ENCODE results near the gene TMCO5A.

TMCO5A gene

DNA sequence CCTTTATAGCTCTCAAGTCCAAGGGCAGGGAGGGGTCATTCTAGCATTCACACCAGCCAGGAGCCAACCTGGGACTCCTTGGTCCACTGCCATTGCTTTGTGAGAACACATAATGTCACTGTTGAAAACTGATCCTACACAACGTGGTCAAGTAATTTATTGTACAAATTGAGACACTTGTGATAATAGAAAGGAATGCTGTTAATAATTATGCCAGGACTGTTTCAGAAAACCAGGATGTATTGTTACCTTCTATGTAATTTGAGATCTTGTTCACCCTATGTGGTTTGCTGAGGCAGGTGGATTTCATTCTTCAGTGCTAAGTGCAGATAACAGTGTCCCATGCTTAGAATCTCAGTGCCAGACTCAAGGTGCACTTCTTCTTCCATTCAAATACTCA is 33.3 kb downstream of the TMCO5A start:
- H3K27me3 ChIP-seq (ENCODE audit: control insufficient read depth in 1 of 2, insufficient read depth in 2 of 2, low read length in 2 of 2): no peaks in the 10 kb centered on the region
- no peak overlapping the region for H3K4me3 ChIP-seq (ENCODE audit: low read length in 2 of 2)
- no peaks in the 10 kb centered on the region for H3K9me3 ChIP-seq (ENCODE audit: control insufficient read depth in 2 of 2, low read length in 2 of 2)
- no peak overlapping the region for H3K27ac ChIP-seq (ENCODE audit: low read length)
- H3K9ac ChIP-seq (ENCODE audit: low read length in 2 of 2): no peak overlapping the region
- no peaks in the 10 kb centered on the region for H3K36me3 ChIP-seq (ENCODE audit: control insufficient read depth in 2 of 2, insufficient read depth in 2 of 2, low read length in 2 of 2)
- H3K4me1 ChIP-seq (ENCODE audit: control insufficient read depth, insufficient read depth, low read length): no peaks in the 10 kb centered on the region

DNA sequence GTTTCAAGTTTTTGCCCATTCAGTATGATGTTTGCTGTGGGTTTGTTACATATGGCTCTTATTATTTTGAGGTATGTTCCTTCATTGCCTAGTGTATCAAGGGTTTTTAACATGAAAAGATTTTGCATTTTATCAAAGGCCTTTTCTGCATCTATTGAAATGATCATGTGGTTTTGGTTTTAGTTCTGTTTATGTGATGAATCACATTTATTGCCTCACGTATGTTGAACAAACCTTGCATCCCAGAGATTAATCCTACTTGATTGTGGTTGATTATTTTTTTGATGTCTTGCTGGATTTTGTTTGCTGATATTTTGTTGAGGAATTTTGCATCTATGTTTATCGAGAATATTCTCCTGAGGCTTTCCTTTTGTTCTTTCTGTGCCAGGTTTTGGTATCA is 39.4 kb downstream of the TMCO5A start:
- Histone ChIP-seq H3K9ac (ENCODE audit: low read length in 2 of 2) (no peak overlapping the region), H3K9me3 (ENCODE audit: control insufficient read depth in 2 of 2, low read length in 2 of 2) (no peaks in the 10 kb centered on the region), H3K4me3 (ENCODE audit: low read length in 2 of 2) (no peak overlapping the region), H3K4me1 (ENCODE audit: control insufficient read depth, insufficient read depth, low read length) (no peaks in the 10 kb centered on the region), H3K27ac (ENCODE audit: low read length) (no peak overlapping the region), H3K27me3 (ENCODE audit: control insufficient read depth in 1 of 2, insufficient read depth in 2 of 2, low read length in 2 of 2) (peaks cover 0 to 2% of the 10 kb centered on the region in 2 donors), H3K36me3 (ENCODE audit: control insufficient read depth in 2 of 2, insufficient read depth in 2 of 2, low read length in 2 of 2) (no peaks in the 10 kb centered on the region)

DNA sequence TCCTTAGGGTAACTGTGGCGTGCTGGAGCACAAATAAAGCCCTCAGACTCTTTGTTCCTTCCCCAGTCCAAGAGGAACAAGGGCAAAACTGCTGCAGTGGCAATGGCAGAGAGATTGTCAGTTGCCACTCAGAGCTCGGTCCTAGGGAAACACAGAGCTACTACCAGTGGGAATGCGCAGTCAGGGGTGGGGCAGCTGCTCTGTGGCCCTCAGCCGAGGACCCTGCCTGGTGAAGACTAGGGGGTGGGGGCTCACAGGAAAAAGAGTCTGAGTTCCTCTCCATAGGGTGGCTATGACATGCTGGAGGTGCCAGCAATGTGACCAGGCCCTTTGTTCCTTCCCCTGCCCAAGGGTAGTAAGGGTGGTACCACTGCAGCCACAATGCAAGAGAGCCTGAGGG is 43.8 kb downstream of the TMCO5A start:
- no peak overlapping the region for H3K4me3 ChIP-seq (ENCODE audit: low read length in 2 of 2)
- H3K36me3 ChIP-seq (ENCODE audit: control insufficient read depth in 2 of 2, insufficient read depth in 2 of 2, low read length in 2 of 2): no peaks in the 10 kb centered on the region
- peaks cover 0 to 2% of the 10 kb centered on the region in 2 donors for H3K27me3 ChIP-seq (ENCODE audit: control insufficient read depth in 1 of 2, insufficient read depth in 2 of 2, low read length in 2 of 2)
- no peak overlapping the region for H3K27ac ChIP-seq (ENCODE audit: low read length)
- no peak overlapping the region for H3K9ac ChIP-seq (ENCODE audit: low read length in 2 of 2)
- H3K9me3 ChIP-seq (ENCODE audit: control insufficient read depth in 2 of 2, low read length in 2 of 2): no peaks in the 10 kb centered on the region
- H3K4me1 ChIP-seq (ENCODE audit: control insufficient read depth, insufficient read depth, low read length): no peaks in the 10 kb centered on the region

DNA sequence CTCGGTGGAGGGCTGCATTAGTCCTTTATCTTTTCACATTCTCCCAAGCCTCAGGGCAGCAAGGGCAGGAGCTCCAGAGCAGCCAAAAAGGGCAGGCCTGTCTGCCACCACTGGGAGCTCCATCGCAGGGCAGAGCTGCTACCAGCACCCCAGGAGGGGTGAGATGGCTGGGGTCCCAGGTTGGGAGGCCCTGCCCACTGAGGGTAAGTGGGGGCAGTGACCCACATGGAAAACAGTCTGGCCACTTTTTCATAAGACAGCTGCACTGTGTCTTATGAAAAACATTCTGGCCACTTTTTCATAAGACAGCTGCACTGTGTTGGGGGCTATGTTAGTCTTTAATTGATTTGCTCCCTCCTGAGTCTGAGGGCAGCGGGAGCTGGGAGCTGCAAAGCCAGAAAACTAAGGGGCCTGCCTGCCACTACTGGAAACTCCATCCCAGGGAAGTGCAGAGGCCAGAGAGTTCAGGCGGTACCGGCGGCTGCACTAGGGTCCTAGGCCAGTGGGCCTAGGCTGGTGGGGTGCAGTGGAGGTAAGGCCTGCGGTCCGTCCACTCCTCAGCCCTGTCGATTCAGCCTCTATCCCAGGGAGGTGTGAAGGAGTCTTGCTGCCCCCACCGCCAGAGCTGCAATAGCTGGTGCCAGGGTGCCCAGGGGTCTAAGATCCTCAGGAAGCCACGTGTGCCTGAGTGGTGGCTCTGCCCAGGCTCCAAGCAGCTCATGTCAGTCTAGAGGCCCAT is 45.4 kb downstream of the TMCO5A start:
- no peak overlapping the region for H3K4me3 ChIP-seq (ENCODE audit: low read length in 2 of 2)
- no peaks in the 10 kb centered on the region for H3K4me1 ChIP-seq (ENCODE audit: control insufficient read depth, insufficient read depth, low read length)
- H3K36me3 ChIP-seq (ENCODE audit: control insufficient read depth in 2 of 2, insufficient read depth in 2 of 2, low read length in 2 of 2): no peaks in the 10 kb centered on the region
- H3K9ac ChIP-seq (ENCODE audit: low read length in 2 of 2): no peak overlapping the region
- no peak overlapping the region for H3K27ac ChIP-seq (ENCODE audit: low read length)
- peaks cover 0 to 2% of the 10 kb centered on the region in 2 donors for H3K27me3 ChIP-seq (ENCODE audit: control insufficient read depth in 1 of 2, insufficient read depth in 2 of 2, low read length in 2 of 2)
- H3K9me3 ChIP-seq (ENCODE audit: control insufficient read depth in 2 of 2, low read length in 2 of 2): no peaks in the 10 kb centered on the region

DNA sequence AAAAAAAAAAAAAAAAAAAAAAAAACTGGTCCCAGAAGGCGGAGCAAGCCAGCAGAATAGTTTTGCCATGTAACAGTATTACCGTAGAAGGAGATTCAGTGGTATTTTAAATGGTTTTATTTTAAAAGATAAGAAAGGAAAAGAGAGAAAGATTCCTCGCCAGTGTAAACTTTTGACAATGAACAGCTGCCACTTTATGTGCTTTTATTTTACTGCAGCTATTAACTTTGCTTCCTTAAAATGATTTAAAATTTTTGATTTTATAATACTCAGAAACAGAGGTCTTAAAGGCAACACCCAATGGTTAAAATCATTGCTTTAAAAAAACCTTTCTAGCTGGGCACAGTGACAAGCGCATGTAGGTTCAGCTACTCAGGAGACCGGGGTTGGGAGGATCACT is 46.8 kb downstream of the TMCO5A start:
- Histone ChIP-seq H3K27ac (ENCODE audit: low read length) (no peak overlapping the region), H3K36me3 (ENCODE audit: control insufficient read depth in 2 of 2, insufficient read depth in 2 of 2, low read length in 2 of 2) (no peaks in the 10 kb centered on the region)

DNA sequence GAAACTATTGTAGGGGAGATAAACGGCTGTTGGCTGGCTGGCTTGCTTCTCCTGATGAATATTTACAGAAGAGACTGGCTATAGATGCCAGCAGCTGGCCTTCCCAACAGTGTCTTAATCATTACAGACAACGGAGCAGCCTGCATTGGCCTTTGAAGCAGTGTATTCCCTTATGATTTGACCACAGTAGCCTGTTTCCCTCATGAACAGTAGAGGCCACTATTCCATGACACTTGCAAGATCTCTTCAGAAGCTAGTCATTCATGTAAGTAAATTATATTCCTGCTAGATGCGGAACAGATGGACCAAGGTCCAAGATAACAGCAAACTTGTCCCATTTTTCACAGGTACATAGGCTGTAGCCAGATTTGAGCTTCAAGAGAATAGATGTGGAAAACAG is 47.3 kb downstream of the TMCO5A start:
- Histone ChIP-seq H3K27ac (ENCODE audit: low read length) (no peak overlapping the region), H3K4me3 (ENCODE audit: low read length in 2 of 2) (no peak overlapping the region), H3K9me3 (ENCODE audit: control insufficient read depth in 2 of 2, low read length in 2 of 2) (no peaks in the 10 kb centered on the region), H3K9ac (ENCODE audit: low read length in 2 of 2) (no peak overlapping the region), H3K36me3 (ENCODE audit: control insufficient read depth in 2 of 2, insufficient read depth in 2 of 2, low read length in 2 of 2) (no peaks in the 10 kb centered on the region), H3K4me1 (ENCODE audit: control insufficient read depth, insufficient read depth, low read length) (no peaks in the 10 kb centered on the region), H3K27me3 (ENCODE audit: control insufficient read depth in 1 of 2, insufficient read depth in 2 of 2, low read length in 2 of 2) (peaks cover 0 to 2% of the 10 kb centered on the region in 2 donors)

More for the DNA sequence above, 46.8 kb downstream of the TMCO5A start:
- H3K27me3 ChIP-seq (ENCODE audit: control insufficient read depth in 1 of 2, insufficient read depth in 2 of 2, low read length in 2 of 2): peaks cover 0 to 2% of the 10 kb centered on the region in 2 donors
- no peaks in the 10 kb centered on the region for H3K4me1 ChIP-seq (ENCODE audit: control insufficient read depth, insufficient read depth, low read length)
- H3K4me3 ChIP-seq (ENCODE audit: low read length in 2 of 2): no peak overlapping the region
- no peaks in the 10 kb centered on the region for H3K9me3 ChIP-seq (ENCODE audit: control insufficient read depth in 2 of 2, low read length in 2 of 2)
- H3K9ac ChIP-seq (ENCODE audit: low read length in 2 of 2): no peak overlapping the region

DNA sequence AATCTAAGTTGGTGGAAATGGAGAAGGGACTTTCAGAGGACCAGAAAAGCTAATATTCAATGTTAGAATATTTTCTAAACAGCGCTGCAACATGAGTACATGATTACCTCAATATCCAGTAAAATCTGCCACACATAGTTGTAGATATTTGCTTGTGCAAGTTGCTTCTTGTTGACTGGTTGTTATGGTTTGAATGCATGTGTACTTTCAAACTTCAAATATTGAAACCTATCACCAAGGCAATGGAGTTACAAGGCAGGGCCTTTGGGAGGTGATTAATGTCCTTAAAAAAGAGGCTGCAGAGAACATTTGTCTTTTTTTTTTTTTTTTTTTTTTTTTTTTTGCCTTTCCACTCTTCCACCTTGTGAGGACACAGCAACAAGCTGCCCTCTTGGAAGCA is 49.9 kb downstream of the TMCO5A start:
- H3K27me3 ChIP-seq (ENCODE audit: control insufficient read depth in 1 of 2, insufficient read depth in 2 of 2, low read length in 2 of 2): no peaks in the 10 kb centered on the region
- no peaks in the 10 kb centered on the region for H3K4me1 ChIP-seq (ENCODE audit: control insufficient read depth, insufficient read depth, low read length)
- H3K4me3 ChIP-seq (ENCODE audit: low read length in 2 of 2): no peak overlapping the region
- H3K9ac ChIP-seq (ENCODE audit: low read length in 2 of 2): no peak overlapping the region
- no peak overlapping the region for H3K27ac ChIP-seq (ENCODE audit: low read length)
- no peaks in the 10 kb centered on the region for H3K9me3 ChIP-seq (ENCODE audit: control insufficient read depth in 2 of 2, low read length in 2 of 2)
- no peaks in the 10 kb centered on the region for H3K36me3 ChIP-seq (ENCODE audit: control insufficient read depth in 2 of 2, insufficient read depth in 2 of 2, low read length in 2 of 2)

DNA sequence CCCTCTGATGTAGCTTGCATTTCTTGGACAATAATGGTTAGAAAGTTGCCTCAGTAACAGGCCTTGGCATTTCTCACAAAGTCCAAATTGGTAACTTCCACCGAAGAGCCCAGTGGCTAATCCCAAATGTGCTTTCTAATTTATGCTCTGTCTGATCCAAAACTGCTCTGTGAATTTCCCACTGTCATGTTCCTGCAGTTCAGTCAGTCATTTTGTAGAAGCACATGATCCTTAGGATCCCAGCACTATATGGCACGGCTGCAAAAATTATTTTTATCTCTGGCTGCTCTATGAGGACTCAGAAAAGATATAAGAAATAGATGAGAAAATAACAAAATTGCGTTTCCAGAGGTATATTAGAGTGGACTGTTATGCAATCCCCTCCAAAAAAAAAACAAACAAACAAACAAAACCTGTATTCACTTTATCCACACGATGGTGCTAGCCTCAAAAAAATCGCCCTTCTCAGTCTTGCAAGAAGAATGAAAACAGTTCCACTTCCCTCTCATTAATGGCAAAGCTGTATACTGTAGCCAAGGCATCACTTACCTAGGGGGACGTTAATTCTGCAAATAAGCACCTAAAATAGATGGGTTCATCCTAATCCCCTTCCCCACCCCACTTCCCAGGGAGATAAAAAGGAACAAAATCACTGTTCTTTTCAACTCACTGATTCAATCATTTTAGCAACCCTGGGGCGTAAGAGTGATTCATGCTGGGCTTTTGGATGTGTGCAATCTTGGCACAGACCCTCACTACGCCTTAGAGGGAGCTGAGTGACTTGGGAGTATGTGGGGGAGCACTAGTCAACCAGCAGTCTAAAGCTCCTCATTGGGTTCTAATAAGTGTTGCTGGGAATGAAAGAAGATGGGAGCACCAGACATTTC is 61.3 kb downstream of the TMCO5A start:
- H3K36me3 ChIP-seq (ENCODE audit: control insufficient read depth in 2 of 2, insufficient read depth in 2 of 2, low read length in 2 of 2): no peaks in the 10 kb centered on the region
- no peak overlapping the region for H3K9ac ChIP-seq (ENCODE audit: low read length in 2 of 2)
- H3K27me3 ChIP-seq (ENCODE audit: control insufficient read depth in 1 of 2, insufficient read depth in 2 of 2, low read length in 2 of 2): peaks cover 0 to 3% of the 10 kb centered on the region in 2 donors
- H3K4me3 ChIP-seq (ENCODE audit: low read length in 2 of 2): no peak overlapping the region
- H3K9me3 ChIP-seq (ENCODE audit: control insufficient read depth in 2 of 2, low read length in 2 of 2): no peaks in the 10 kb centered on the region
- H3K27ac ChIP-seq (ENCODE audit: low read length): no peak overlapping the region
- no peaks in the 10 kb centered on the region for H3K4me1 ChIP-seq (ENCODE audit: control insufficient read depth, insufficient read depth, low read length)
